SK-N-SH treated with all-trans-retinoic acid at 6 μM for 48 hours (cell line): Measurements from ENCODE around the gene SMIM7.

ENCODE experiments used
- ATAC-seq: fragments of 200-7000 bp; cut with Tn5 transposase; 3 replicates; pipeline ENCODE4 v1.9.1; 2020; ENCODE audit warnings: mild to moderate bottlenecking, moderate library complexity
- ARNTL ChIP-seq: fragments of 450-650 bp; formaldehyde crosslinking; IDR thresholded peaks from 2 replicates; pipeline ENCODE4 v1.5.0; 2020; ENCODE audit warnings: low read depth, mild to moderate bottlenecking, moderate library complexity, borderline replicate concordance
- BACH2 ChIP-seq: fragments of 250-450 bp; sonication (Bioruptor Pico); IDR thresholded peaks from 2 replicates; pipeline ENCODE4 v1.9.0; 2021; ENCODE audit warnings: mild to moderate bottlenecking, borderline replicate concordance
- CSDC2 ChIP-seq: fragments of 250-450 bp; sonication (Bioruptor Pico); IDR thresholded peaks from 2 replicates; pipeline ENCODE4 v1.5.0; 2020; ENCODE audit warnings: mild to moderate bottlenecking, moderate library complexity
- CSRNP3 ChIP-seq: fragments of 250-450 bp; sonication (Bioruptor Pico); IDR thresholded peaks from 2 replicates; pipeline ENCODE4 v1.5.1; 2021; ENCODE audit warnings: mild to moderate bottlenecking, moderate library complexity
- ESRRG ChIP-seq: fragments of 250-450 bp; sonication (Bioruptor Pico); IDR thresholded peaks from 2 replicates; pipeline ENCODE4 v1.6.1; 2021; ENCODE audit warnings: mild to moderate bottlenecking
- GLIS3 ChIP-seq: fragments of 250-450 bp; sonication (Bioruptor Pico); IDR thresholded peaks from 2 replicates; pipeline ENCODE4 v1.5.0; 2020; ENCODE audit warnings: mild to moderate bottlenecking, moderate library complexity
- ISL1 ChIP-seq: fragments of 250-450 bp; sonication (Bioruptor Pico); IDR thresholded peaks from 2 replicates; pipeline ENCODE4 v2.1.2; 2022; ENCODE audit warnings: mild to moderate bottlenecking, moderate library complexity
- OSR1 ChIP-seq: fragments of 250-450 bp; sonication (Bioruptor Pico); IDR thresholded peaks from 2 replicates; pipeline ENCODE4 v1.8.0; 2022; ENCODE audit warnings: moderate library complexity, mild to moderate bottlenecking, inconsistent platforms
- PATZ1 ChIP-seq: fragments of 250-450 bp; sonication (Bioruptor Pico); IDR thresholded peaks from 2 replicates; pipeline ENCODE4 v1.8.0; 2020; ENCODE audit warnings: mild to moderate bottlenecking, moderate library complexity, borderline replicate concordance
- POU6F1 ChIP-seq: fragments of 250-450 bp; sonication (Bioruptor Pico); IDR thresholded peaks from 2 replicates; pipeline ENCODE4 v1.8.0; 2021; ENCODE audit warnings: low read depth, mild to moderate bottlenecking, moderate library complexity, borderline replicate concordance
- PPARA ChIP-seq: fragments of 250-450 bp; sonication (Bioruptor Pico); IDR thresholded peaks from 2 replicates; pipeline ENCODE4 v1.5.0; 2020; ENCODE audit warnings: mild to moderate bottlenecking, borderline replicate concordance
- RARB ChIP-seq: fragments of 250-450 bp; sonication (Bioruptor Pico); IDR thresholded peaks from 2 replicates; pipeline ENCODE4 v1.8.0; 2021; ENCODE audit warnings: mild to moderate bottlenecking, moderate library complexity
- SNAI2 ChIP-seq: fragments of 250-450 bp; sonication (Bioruptor Pico); IDR thresholded peaks from 2 replicates; pipeline ENCODE4 v1.5.0; 2020; ENCODE audit warnings: mild to moderate bottlenecking, moderate library complexity
- TCF4 ChIP-seq: fragments of 250-450 bp; sonication (Bioruptor Pico); IDR thresholded peaks from 2 replicates; pipeline ENCODE4 v1.8.0; 2021; ENCODE audit warnings: mild to moderate bottlenecking, moderate library complexity, borderline replicate concordance
- TOX ChIP-seq: fragments of 250-450 bp; sonication (Bioruptor Pico); IDR thresholded peaks from 2 replicates; pipeline ENCODE4 v1.8.0; 2021; ENCODE audit warnings: mild to moderate bottlenecking, moderate library complexity, borderline replicate concordance
- TSHZ2 ChIP-seq: fragments of 250-450 bp; sonication (Bioruptor Pico); IDR thresholded peaks from 2 replicates; pipeline ENCODE4 v1.5.0; 2020; ENCODE audit warnings: mild to moderate bottlenecking, moderate library complexity
- ZFP3 ChIP-seq: fragments of 250-450 bp; sonication (Bioruptor Pico); IDR thresholded peaks from 2 replicates; pipeline ENCODE4 v1.5.0; 2020; ENCODE audit warnings: mild to moderate bottlenecking, moderate library complexity
- ZFP30 ChIP-seq: fragments of 450-650 bp; formaldehyde crosslinking; IDR thresholded peaks from 2 replicates; pipeline ENCODE4 v1.5.0; 2022; ENCODE audit warnings: mild to moderate bottlenecking, moderate library complexity
- ZNF565 ChIP-seq: fragments of 450-650 bp; formaldehyde crosslinking; conservative IDR thresholded peaks from 2 replicates; pipeline ENCODE4 v1.5.0; 2020; ENCODE audit warnings: low read depth, mild to moderate bottlenecking, moderate library complexity
- ZNF70 ChIP-seq: fragments of 450-650 bp; formaldehyde crosslinking; IDR thresholded peaks from 2 replicates; pipeline ENCODE4 v1.5.0; 2020; ENCODE audit warnings: mild to moderate bottlenecking, moderate library complexity
- ZNF8 ChIP-seq: fragments of 450-650 bp; formaldehyde crosslinking; IDR thresholded peaks from 2 replicates; pipeline ENCODE4 v1.5.0; 2020; ENCODE audit warnings: mild to moderate bottlenecking, moderate library complexity

The SMIM7 gene

GRCh38 chr19:16604615-16605014 lies 55.3 kb downstream of the SMIM7 start (continued):
- TF ChIP-seq PATZ1 (no peak), ARNTL (CRISPR knock-in tag) (no peak)

- no peak for ATAC-seq
- no peak for TF ChIP-seq PPARA (CRISPR knock-in tag)
- TF ChIP-seq TOX (CRISPR knock-in tag) = no peak
- no peak for TF ChIP-seq ESRRG (CRISPR knock-in tag)
- TF ChIP-seq CSRNP3 (CRISPR knock-in tag) = no peak
- TF ChIP-seq ZFP30 (CRISPR knock-in tag) = no peak
- no peak for TF ChIP-seq ISL1 (CRISPR knock-in tag)
- no peak for TF ChIP-seq CSDC2 (CRISPR knock-in tag)
- TF ChIP-seq ZNF70 (CRISPR knock-in tag) = no peak
- TF ChIP-seq ZNF565 (CRISPR knock-in tag) = no peak
- no peak for TF ChIP-seq POU6F1 (CRISPR knock-in tag)
- no peak for TF ChIP-seq ZFP3 (CRISPR knock-in tag)
- TF ChIP-seq PATZ1 = no peak
- no peak for TF ChIP-seq RARB (CRISPR knock-in tag)
- no peak for TF ChIP-seq TCF4
- no peak for TF ChIP-seq SNAI2
- TF ChIP-seq ZNF8 = no peak
- no peak for TF ChIP-seq OSR1 (CRISPR knock-in tag)
- no peak for TF ChIP-seq TSHZ2 (CRISPR knock-in tag)
- no peak for TF ChIP-seq ARNTL (CRISPR knock-in tag)
Observed at GRCh38 chr19:16603090-16603489, 56.9 kb downstream of the SMIM7 start.

- TF ChIP-seq ZNF565 (CRISPR knock-in tag) = no peak
- TF ChIP-seq GLIS3 (CRISPR knock-in tag) = no peak
- no peak for TF ChIP-seq TOX (CRISPR knock-in tag)
- no peak for TF ChIP-seq BACH2 (CRISPR knock-in tag)
- ATAC-seq = no peak
Observed at GRCh38 chr19:16601378-16602052, 58.4 kb downstream of the SMIM7 start.
